Measurements from ENCODE around the gene SCNM1.
"Not testable (repeated sequence)": the region's sequence is repeated elsewhere in the genome, so short reads cannot be mapped to it uniquely, and the experiment has no call there.

The SCNM1 gene

GRCh38 chr1:151193304-151193703, 27.4 kb downstream of the SCNM1 start:
- no peak for DNase-seq (ENCODE audit: low read depth)
- TF ChIP-seq CTCF (IDR thresholded peaks at IDR 0.05; ENCODE audit: low read length, missing control alignments): no peak
- H3K4me3 ChIP-seq (replicated peaks; ENCODE audit: low read depth, low read length): no peak overlapping the region

- H3K4me3 ChIP-seq (replicated peaks; ENCODE audit: low read depth, low read length): no peak overlapping the region
- DNase-seq (ENCODE audit: low read depth): no peak
- no peak for TF ChIP-seq CTCF (IDR thresholded peaks at IDR 0.05; ENCODE audit: low read length, missing control alignments)
Observed at GRCh38 chr1:151193856-151194255, 27.9 kb downstream of the SCNM1 start.

GRCh38 chr1:151194894-151195594, 29.1 kb downstream of the SCNM1 start:
- DNase-seq (ENCODE audit: low read depth): peak; percentile 93
- not testable (repeated sequence) for H3K4me3 ChIP-seq (replicated peaks; ENCODE audit: low read depth, low read length)

GRCh38 chr1:151196292-151196800, 30.4 kb downstream of the SCNM1 start:
- DNase-seq (ENCODE audit: low read depth): peak; percentile 91
- H3K4me3 ChIP-seq (replicated peaks; ENCODE audit: low read depth, low read length): no peak overlapping the region
- peak; percentile 61 for TF ChIP-seq CTCF (IDR thresholded peaks at IDR 0.05; ENCODE audit: low read length, missing control alignments)

- TF ChIP-seq CTCF (IDR thresholded peaks at IDR 0.05; ENCODE audit: low read length, missing control alignments): no peak
- no peak for DNase-seq (ENCODE audit: low read depth)
- H3K4me3 ChIP-seq (replicated peaks; ENCODE audit: low read depth, low read length): peak overlapping the region; percentile 100
Observed at GRCh38 chr1:151197863-151198253, 31.9 kb downstream of the SCNM1 start.

- H3K4me3 ChIP-seq (replicated peaks; ENCODE audit: low read depth, low read length): peak within 1 kb of the TSS; percentile 100
- DNase-seq (ENCODE audit: low read depth): peak; percentile 99
- TF ChIP-seq CTCF (IDR thresholded peaks at IDR 0.05; ENCODE audit: low read length, missing control alignments): no peak
Observed at GRCh38 chr1:151198254-151199127, 32.5 kb downstream of the SCNM1 start, which contains the start of gene PIP5K1A. PIP5K1A (plus strand) TSS chr1:151198552; CDS start chr1:151198997, 445 bp downstream.

- TF ChIP-seq CTCF (IDR thresholded peaks at IDR 0.05; ENCODE audit: low read length, missing control alignments): no peak
- DNase-seq (ENCODE audit: low read depth): peak; percentile 92
- peak overlapping the region; percentile 100 for H3K4me3 ChIP-seq (replicated peaks; ENCODE audit: low read depth, low read length)
Observed at GRCh38 chr1:151199873-151200581, 34.1 kb downstream of the SCNM1 start.

- H3K4me3 ChIP-seq (replicated peaks; ENCODE audit: low read depth, low read length); DNase-seq (ENCODE audit: low read depth): not testable (repeated sequence)
Observed at GRCh38 chr1:151205381-151205965, 39.5 kb downstream of the SCNM1 start.

All from fibroblast of pulmonary artery (primary cell).